Central memory CD8-positive, alpha-beta T cell (primary cell): ENCODE results near the gene ZNF445.
"Not testable (repeated sequence)": the region's sequence is repeated elsewhere in the genome, so short reads cannot be mapped to it uniquely, and the experiment has no call there.

Source experiments
- ATAC-seq: fragments of 150-1000 bp; cut with Tn5 transposase; replicated peaks from 2 replicates; pipeline ENCODE4 v1.10.0; 2022; ENCODE audit warnings: mild to moderate bottlenecking, moderate FRiP score, moderate number of reproducible peaks; ENCODE audit not compliant: poor library complexity, severe bottlenecking; ENCODE audit errors: extremely low read depth
- DNase-seq, 2 donors: peaks; one replicate each; pipeline ENCODE4 v3.0.0; 2021; ENCODE audit warnings: low spot score in 2 of 2
- H3K27ac Mint-ChIP-seq: one replicate; pipeline ENCODE4 v1.8.0; 2022; ENCODE audit warnings: low read depth, mild to moderate bottlenecking, moderate library complexity, mixed read lengths
- H3K27me3 Mint-ChIP-seq: one replicate; pipeline ENCODE4 v1.8.0; 2022; ENCODE audit warnings: mixed read lengths
- H3K36me3 Mint-ChIP-seq: one replicate; pipeline ENCODE4 v1.8.0; 2022; ENCODE audit warnings: mild to moderate bottlenecking, moderate library complexity, mixed read lengths; ENCODE audit not compliant: insufficient read depth
- H3K4me1 Mint-ChIP-seq: one replicate; pipeline ENCODE4 v1.8.0; 2022; ENCODE audit warnings: mixed read lengths
- H3K4me3 Mint-ChIP-seq: one replicate; pipeline ENCODE4 v1.8.0; 2022; ENCODE audit warnings: mild to moderate bottlenecking, moderate library complexity, mixed read lengths
- H3K9me3 Mint-ChIP-seq: one replicate; pipeline ENCODE4 v1.8.0; 2022; ENCODE audit warnings: mixed read lengths

The ZNF445 gene

GRCh38 chr3:44409640-44410410 lies 67.6 kb downstream of the ZNF445 start:
- Mint-ChIP-seq H3K4me1 (no peaks in the 10 kb centered on the region), H3K36me3 (no peaks in the 10 kb centered on the region), H3K9me3 (no peaks in the 10 kb centered on the region), H3K27me3 (no peaks in the 10 kb centered on the region), H3K4me3 (no peak overlapping the region), H3K27ac (no peak overlapping the region)
- no peak for DNase-seq
- ATAC-seq: no peak

DNA sequence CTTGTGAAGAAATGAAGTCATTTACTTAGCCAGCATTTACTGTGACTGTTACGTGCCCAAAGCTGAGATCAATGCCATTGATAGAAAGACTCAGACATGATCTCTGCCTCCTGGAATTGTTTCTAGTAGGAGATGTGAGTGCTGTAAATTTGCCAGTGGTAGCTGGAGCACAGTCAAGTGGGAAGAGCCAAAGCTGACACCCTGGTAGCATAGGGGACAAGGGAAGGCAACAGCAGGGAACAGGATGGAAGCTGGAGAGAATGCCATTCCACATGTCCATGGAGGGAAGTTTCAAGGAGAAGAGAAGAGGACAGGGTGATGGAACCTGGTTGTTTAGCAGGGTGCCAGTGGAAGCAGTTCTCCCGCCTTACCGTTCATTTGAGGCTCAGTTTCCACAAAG lies 74.9 kb downstream of the ZNF445 start:
- H3K36me3 Mint-ChIP-seq: peaks cover 8% of the 10 kb centered on the region
- H3K4me1 Mint-ChIP-seq: no peaks in the 10 kb centered on the region
- ATAC-seq: no peak
- no peaks in the 10 kb centered on the region for H3K27me3 Mint-ChIP-seq
- H3K4me3 Mint-ChIP-seq: no peak overlapping the region
- DNase-seq: no peak
- no peaks in the 10 kb centered on the region for H3K9me3 Mint-ChIP-seq
- H3K27ac Mint-ChIP-seq: no peak overlapping the region

- H3K4me1 Mint-ChIP-seq: no peaks in the 10 kb centered on the region
Observed at GRCh38 chr3:44400771-44401170, 76.7 kb downstream of the ZNF445 start.

GRCh38 chr3:44398853-44399252 lies 78.6 kb downstream of the ZNF445 start:
- no peaks in the 10 kb centered on the region for H3K9me3 Mint-ChIP-seq
- no peak for DNase-seq
- no peaks in the 10 kb centered on the region for H3K27me3 Mint-ChIP-seq
- no peaks in the 10 kb centered on the region for H3K4me1 Mint-ChIP-seq
- ATAC-seq: no peak
- H3K4me3 Mint-ChIP-seq: no peak overlapping the region
- no peak overlapping the region for H3K27ac Mint-ChIP-seq
- peaks cover 10% of the 10 kb centered on the region for H3K36me3 Mint-ChIP-seq

More at GRCh38 chr3:44400771-44401170, 76.7 kb downstream of the ZNF445 start:
- Mint-ChIP-seq H3K36me3 (peaks cover 11% of the 10 kb centered on the region), H3K9me3 (no peaks in the 10 kb centered on the region), H3K27ac (no peak overlapping the region), H3K4me3 (no peak overlapping the region), H3K27me3 (no peaks in the 10 kb centered on the region)
- ATAC-seq (no peak), DNase-seq (no peak)

- H3K4me3 Mint-ChIP-seq, DNase-seq, H3K9me3 Mint-ChIP-seq, H3K36me3 Mint-ChIP-seq, H3K4me1 Mint-ChIP-seq, ATAC-seq, H3K27me3 Mint-ChIP-seq: not testable (repeated sequence)
- peak overlapping the region; percentile 65 for H3K27ac Mint-ChIP-seq
Observed at GRCh38 chr3:44398271-44398670, 79.2 kb downstream of the ZNF445 start.

DNA sequence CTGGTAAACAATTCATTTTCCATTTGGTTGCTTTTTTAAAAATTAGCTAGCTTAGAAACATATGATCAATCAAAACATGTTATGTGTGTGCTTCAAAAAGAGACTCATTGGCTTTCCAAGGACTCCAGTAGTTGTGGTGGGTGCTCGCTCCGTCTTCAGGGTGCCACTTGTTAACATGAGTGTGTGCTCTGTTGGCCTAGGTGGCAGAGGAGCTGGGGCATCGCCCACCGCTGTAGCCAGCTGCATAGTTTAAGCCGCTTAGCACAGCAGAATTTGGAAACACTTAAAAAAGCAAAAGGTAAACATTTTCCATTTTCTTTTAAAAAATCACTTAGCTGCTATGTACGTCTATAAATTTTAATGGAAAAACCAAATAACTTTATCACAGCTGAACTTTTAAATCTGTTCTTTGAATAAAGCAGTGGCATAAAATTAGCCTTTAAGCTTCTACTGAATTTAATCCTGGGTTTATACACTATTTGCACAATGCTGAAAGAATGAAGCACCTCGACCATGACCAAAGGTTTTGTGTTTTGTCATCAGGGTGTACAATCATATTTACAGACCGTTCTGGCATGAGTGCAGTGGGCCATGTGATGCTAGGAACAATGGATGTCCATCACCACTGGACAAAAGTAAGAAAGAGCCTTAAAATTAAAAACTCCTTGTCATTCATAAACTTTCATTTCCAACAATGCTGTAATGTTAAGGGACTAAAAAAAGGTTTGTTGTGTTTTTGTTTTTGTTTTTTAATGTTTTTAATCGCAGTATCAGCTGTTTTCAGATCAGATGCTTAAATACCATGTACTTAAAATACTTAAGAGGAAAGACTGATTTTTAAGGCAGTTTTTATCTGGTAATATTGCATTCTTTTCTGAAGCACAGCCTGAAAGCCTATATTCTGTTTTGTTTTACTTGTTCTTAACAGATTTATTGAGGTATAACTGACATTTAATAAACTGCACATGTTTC lies 81.0 kb downstream of the ZNF445 start:
- Mint-ChIP-seq H3K36me3 (peaks cover 5% of the 10 kb centered on the region), H3K27ac (no peak overlapping the region), H3K4me1 (no peaks in the 10 kb centered on the region), H3K27me3 (no peaks in the 10 kb centered on the region), H3K4me3 (no peak overlapping the region), H3K9me3 (peaks cover 5% of the 10 kb centered on the region)
- ATAC-seq (no peak), DNase-seq (no peak)

DNA sequence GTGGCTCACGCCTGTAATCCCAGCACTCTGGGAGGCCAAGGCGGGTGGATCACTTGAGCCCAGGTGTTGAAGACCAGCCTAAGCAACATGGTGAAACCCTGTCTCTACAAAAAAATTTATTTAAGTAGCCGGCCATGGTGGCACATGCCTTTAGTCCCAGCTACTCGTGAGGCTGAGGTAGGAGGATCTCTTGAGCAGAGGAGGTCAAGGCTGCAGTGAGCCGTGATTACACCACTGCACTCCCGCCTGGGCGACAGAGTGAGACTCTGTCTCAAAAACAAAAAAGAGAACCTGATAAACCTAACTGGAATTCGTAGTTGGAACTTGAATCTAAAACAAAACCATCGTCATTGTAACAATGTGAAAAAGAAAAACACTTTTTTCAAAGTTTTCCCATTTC lies 81.8 kb downstream of the ZNF445 start:
- no peak for ATAC-seq
- no peaks in the 10 kb centered on the region for H3K4me1 Mint-ChIP-seq
- H3K27ac Mint-ChIP-seq: no peak overlapping the region
- H3K9me3 Mint-ChIP-seq: peaks cover 5% of the 10 kb centered on the region
- DNase-seq: no peak
- H3K36me3 Mint-ChIP-seq: peaks cover 5% of the 10 kb centered on the region
- H3K4me3 Mint-ChIP-seq: no peak overlapping the region
- H3K27me3 Mint-ChIP-seq: no peaks in the 10 kb centered on the region

DNA sequence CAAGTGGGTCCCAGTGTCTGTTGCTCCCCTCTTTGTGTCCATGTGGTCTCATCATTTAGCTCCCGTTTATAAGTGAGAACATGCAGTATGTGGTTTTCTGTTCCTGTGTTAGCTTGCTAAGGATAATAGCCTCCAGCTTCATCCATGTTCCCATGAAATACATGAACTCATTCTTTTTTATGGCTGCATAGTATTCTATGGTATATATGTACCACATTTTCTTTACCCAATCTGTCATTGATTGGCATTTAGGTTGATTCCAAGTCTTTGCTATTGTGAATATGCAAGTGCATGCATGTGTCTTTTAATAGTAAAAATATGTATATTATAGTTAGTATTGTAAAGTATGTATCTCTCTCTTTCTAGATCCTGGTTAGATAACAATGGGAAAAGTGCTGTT lies 85.0 kb downstream of the ZNF445 start:
- no peak for ATAC-seq
- DNase-seq: no peak
- no peak overlapping the region for H3K4me3 Mint-ChIP-seq
- H3K36me3 Mint-ChIP-seq: peaks cover 2% of the 10 kb centered on the region
- no peak overlapping the region for H3K27ac Mint-ChIP-seq
- no peaks in the 10 kb centered on the region for H3K4me1 Mint-ChIP-seq
- peaks cover 5% of the 10 kb centered on the region for H3K9me3 Mint-ChIP-seq
- no peaks in the 10 kb centered on the region for H3K27me3 Mint-ChIP-seq

DNA sequence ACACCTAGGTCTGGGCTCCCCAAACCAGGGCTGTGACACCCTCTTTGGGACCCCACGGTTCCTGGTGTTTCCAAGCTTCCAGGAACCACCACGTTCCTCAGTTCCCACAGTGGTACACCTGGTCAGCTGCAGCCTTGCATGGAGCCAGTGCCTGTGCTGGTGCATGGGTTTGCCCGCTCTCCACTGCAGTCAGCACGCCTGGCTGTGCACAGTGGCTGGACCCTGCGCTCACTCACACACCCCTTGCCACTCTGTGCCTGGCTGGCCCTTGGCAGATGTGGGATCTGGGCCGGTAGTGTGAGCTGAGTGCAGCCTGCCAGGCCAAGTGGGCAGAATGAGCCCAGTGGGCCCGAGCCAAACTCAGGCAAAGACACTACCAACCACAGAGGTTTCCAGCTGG lies 90.1 kb downstream of the ZNF445 start:
- no peaks in the 10 kb centered on the region for H3K27me3 Mint-ChIP-seq
- no peaks in the 10 kb centered on the region for H3K36me3 Mint-ChIP-seq
- no peaks in the 10 kb centered on the region for H3K4me1 Mint-ChIP-seq
- no peak overlapping the region for H3K4me3 Mint-ChIP-seq
- H3K27ac Mint-ChIP-seq: no peak overlapping the region
- DNase-seq: no peak
- H3K9me3 Mint-ChIP-seq: peaks cover 3% of the 10 kb centered on the region
- no peak for ATAC-seq
